ENCODE measurements around the gene OR5J2.
"Not testable (repeated sequence)": the region's sequence is repeated elsewhere in the genome, so short reads cannot be mapped to it uniquely, and the experiment has no call there.

OR5J2 gene

DNA sequence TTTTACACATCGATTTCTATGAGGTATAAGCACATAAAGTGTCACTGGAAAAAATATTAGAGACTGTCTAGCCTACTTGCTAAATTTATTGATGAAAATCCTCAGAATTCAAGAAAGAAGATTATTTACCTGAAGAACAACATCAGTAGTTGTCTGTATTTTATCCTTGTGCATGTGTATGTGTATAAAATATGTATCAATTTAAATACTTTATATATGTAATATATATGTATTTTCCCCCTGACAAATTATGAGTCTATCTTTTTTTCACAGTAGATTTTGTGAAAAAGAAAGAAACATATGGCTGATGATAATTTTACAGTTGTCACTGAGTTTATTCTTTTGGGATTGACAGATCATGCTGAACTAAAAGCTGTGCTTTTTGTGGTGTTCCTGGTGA is at the start of gene OR5J2:
Gene OR5J2, plus strand, starts transcription at position 301 of the 400 bp plus-strand sequence. Its CDS starts 0 bp downstream, at position 301.
- DNase-seq: no peak

DNA sequence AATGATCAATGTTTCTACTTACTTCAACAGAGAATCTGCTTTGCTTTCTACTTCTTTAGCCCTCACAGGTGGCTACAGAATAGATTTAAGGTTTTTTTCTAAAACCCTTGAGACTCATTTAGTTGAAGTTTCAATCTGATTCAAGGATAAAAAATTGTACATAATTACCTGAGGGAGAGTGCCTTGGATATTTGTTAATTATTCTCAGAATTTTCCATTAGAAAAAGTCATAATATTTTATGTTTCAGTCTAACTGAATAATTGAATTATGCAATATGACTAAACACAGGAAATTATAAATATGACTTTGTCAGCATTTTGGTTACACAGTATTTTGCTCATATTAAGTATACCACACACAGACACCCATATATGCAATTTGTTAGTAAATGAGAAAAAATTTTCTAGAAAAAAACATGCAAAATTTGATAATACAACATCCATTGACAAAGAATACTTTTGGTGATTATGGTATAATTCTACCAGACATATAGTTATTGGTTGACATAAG is 36.2 kb upstream of the OR5J2 start, which contains the start of gene OR8J3:
Gene OR8J3, minus strand, starts transcription at position 51 of the 511 bp plus-strand sequence. CDS start 2,483 bp downstream, outside the sequence.
- DNase-seq: no peak

DNA sequence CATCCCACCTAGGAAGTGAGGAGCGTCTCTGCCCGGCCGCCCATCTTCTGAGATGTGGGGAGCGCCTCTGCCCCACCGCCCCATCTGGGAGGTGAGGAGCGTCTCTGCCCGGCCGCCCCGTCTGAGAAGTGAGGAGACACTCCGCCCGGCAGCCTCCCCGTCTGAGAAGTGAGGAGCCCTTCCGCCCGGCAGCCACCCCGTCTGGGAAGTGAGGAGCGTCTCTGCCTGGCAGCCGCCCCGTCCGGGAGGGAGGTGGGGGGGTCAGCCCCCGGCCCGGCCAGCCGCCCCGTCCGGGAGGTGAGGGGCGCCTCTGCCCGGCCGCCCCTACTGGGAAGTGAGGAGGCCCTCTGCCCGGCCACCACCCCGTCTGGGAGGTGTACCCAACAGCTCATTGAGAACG is 32.7 kb upstream of the OR5J2 start:
- DNase-seq: not testable (repeated sequence)

GRCh38 chr11:56151376-56151775 is 25.0 kb upstream of the OR5J2 start:
- DNase-seq: no peak

- DNase-seq: no peak
These were observed 24.1 kb upstream of the OR5J2 start for GRCh38 chr11:56152333-56152732.

- DNase-seq: no peak
These were observed 16.2 kb upstream of the OR5J2 start, which contains the start of gene OR8K5 for GRCh38 chr11:56160217-56160616. TSS of gene OR8K5 (minus strand) at chr11:56160317. CDS start at chr11:56160317, 0 bp downstream.

- no peak for DNase-seq
These were observed 12.6 kb upstream of the OR5J2 start for GRCh38 chr11:56163804-56164203.

- DNase-seq: no peak
These were observed 4.1 kb upstream of the OR5J2 start for GRCh38 chr11:56172256-56172830.

- no peak for DNase-seq
These were observed 7.0 kb downstream of the OR5J2 start for GRCh38 chr11:56183459-56183858.

DNA sequence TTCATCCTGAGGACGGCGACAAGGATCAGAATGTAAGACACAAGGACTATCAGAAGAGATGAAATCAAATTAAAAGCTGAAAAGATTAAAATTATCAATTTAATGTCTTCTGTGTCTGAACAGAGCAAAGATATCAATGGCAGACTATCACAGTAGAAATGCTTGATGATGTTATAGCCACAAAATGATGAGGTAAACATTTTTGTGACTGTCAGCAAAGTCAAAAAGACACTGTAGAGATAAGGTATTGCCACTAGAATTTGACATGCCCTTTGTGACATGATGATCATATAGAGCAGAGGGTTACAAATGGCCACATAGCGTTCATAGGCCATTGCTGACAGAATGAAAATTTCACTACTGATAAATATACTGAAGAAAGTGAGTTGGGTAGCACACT is 12.2 kb downstream of the OR5J2 start:
- DNase-seq: no peak

DNA sequence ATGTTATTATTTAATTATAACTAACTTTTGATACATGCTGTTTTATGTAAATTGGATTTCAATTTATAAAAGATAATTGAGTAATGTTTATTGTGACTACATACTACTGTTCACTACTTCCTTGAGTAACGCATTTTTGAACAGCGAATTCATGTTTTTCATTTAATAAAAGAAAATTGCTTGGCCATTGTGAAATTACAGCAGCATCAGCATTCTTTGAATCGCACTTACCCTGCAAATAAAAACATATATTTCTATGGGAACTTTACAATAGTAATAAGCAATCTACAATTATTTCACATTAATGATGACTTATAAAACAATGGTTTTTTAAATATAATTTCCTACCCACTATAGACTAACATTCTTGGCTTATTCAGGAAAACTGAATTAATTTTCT is 20.3 kb downstream of the OR5J2 start:
- no peak for DNase-seq

- no peak for DNase-seq
These were observed 20.9 kb downstream of the OR5J2 start for GRCh38 chr11:56197367-56197766.

DNA sequence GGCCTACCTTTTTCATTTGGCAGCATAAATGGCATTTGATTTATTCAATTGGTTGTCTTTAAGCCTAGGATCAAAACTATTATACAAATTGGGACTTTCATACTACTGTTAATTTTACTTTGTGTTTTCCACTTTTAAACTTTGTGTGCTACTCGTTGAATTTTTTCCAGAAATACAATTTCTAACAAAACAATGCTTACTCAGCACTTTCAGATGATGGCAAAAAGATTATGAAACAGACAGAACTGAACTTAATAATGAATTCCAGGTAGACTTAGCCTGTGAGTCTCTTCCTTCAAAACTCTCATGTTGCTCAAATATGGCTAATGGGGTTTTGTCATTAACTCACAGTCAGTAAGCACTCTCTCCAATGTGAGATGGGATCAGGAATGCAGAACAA is 31.4 kb downstream of the OR5J2 start:
- no peak for DNase-seq

GRCh38 chr11:56214537-56214936 is 38.1 kb downstream of the OR5J2 start:
- no peak for DNase-seq

GRCh38 chr11:56219735-56220134 is 43.3 kb downstream of the OR5J2 start:
- not testable (repeated sequence) for DNase-seq

All from activated CD8-positive, alpha-beta memory T cell treated with anti-CD3 and anti-CD28 coated beads, Interleukin-2, amount 50 U/mL, for 48 hours (primary cell).